ENCODE measurements around the gene PDHX. TPM values are rescaled to one million over a fixed set of nuclear protein-coding genes. Genes with fewer than 3 reads are reported as not detected.

The PDHX gene
- total RNA-seq, 1 experiment from 2014 or later: 99.9 TPM

DNA sequence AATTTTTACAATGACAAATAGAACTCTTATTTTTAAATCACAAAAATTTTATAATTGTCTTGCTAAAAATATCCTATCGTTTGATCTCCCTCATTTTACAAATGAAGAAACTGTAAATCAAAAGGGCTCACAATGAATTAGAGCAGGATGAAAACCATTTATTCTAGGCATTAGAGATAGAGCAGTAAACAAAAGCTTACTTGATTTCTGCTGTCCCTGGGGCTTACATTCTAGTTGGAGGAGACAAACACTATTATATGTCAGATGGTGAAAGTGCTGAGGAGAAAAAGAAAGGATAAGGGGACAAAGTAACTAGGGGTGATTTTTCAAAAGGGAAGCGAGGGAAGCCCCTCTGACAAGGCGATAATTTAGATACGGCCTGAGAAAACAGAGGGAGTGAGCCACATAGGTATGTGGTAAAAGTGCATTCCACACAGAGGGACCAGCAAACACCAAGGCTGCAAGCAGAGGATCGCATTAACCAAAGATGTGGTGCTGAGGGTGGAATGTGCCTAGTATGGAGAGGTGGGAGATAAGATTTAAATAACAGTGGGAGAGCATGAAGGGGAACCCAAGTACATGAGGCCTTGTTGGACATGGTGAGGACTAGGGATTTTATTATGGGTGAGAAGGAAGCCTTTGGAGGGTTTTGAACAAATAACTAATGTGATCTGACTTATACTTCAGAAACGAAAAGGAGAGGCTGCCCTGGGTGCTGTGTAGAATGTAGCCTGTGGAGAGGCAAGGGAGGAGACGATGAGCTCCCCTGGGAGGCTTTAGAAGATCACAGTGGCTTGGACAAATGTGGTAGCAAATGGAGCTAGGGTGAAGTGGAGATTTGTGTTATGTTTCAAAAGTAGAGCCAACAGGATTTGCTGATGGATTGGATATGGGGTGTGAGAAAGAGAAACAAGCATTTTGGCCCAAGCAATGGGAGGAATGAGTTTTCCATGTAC is 62.1 kb downstream of the PDHX start:
- H3K27ac ChIP-seq (ENCODE audit: low read depth, low read length, poor library complexity, severe bottlenecking): peak overlapping the region; percentile 14
- peak; percentile 45 for DNase-seq (ENCODE audit: low spot score)
- no peaks in the 10 kb centered on the region for H3K9me3 ChIP-seq (ENCODE audit: low read depth, low read length, poor library complexity, severe bottlenecking)
- no peaks in the 10 kb centered on the region for H3K27me3 ChIP-seq (replicated peaks; ENCODE audit: insufficient read depth, low read depth, low read length, poor library complexity)
- POLR2A ChIA-PET (ENCODE audit: low non-redundant PET): no interaction called here
- H3K36me3 ChIP-seq (ENCODE audit: insufficient read depth, low read length, poor library complexity, severe bottlenecking): peaks cover 11% of the 10 kb centered on the region
- no peak for TF ChIP-seq EZH2 (IDR thresholded peaks at IDR 0.05; ENCODE audit: borderline replicate concordance, low read depth, low read length, poor library complexity, severe bottlenecking)
- TF ChIP-seq, protein P1, sequence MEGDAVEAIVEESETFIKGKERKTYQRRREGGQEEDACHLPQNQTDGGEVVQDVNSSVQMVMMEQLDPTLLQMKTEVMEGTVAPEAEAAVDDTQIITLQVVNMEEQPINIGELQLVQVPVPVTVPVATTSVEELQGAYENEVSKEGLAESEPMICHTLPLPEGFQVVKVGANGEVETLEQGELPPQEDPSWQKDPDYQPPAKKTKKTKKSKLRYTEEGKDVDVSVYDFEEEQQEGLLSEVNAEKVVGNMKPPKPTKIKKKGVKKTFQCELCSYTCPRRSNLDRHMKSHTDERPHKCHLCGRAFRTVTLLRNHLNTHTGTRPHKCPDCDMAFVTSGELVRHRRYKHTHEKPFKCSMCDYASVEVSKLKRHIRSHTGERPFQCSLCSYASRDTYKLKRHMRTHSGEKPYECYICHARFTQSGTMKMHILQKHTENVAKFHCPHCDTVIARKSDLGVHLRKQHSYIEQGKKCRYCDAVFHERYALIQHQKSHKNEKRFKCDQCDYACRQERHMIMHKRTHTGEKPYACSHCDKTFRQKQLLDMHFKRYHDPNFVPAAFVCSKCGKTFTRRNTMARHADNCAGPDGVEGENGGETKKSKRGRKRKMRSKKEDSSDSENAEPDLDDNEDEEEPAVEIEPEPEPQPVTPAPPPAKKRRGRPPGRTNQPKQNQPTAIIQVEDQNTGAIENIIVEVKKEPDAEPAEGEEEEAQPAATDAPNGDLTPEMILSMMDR (conservative IDR thresholded peaks at IDR 0.05; ENCODE audit: low read depth, low read length): no peak
- H3K4me3 ChIP-seq (ENCODE audit: low read depth, low read length, poor library complexity, severe bottlenecking): no peak overlapping the region
- CTCF ChIA-PET: no interaction called here
- no TSS peak for BruUV-seq (replicated peaks)
- H3K4me1 ChIP-seq (ENCODE audit: insufficient read depth, low read length, poor library complexity, severe bottlenecking): peaks cover 36% of the 10 kb centered on the region
- intact Hi-C loops (cut with micrococcal nuclease; ENCODE audit: unreplicated experiment): no loop called here

DNA sequence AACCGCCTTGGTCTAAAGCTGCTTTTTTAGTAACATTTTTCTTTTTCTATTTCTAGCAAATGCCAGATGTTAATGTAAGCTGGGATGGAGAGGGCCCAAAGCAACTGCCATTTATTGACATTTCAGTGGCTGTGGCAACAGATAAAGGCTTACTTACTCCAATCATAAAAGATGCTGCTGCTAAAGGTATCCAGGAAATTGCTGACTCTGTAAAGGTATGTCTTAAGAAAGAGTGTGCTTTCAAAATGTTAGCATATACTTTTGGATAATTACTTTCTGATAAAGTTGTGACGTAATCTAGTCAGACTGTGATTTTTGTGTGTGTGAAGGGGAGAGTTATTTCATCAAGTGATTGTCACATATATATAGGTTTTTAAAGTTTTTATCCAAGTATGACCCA is 68.1 kb downstream of the PDHX start:
- intact Hi-C loops (cut with micrococcal nuclease; ENCODE audit: unreplicated experiment): no loop called here
- POLR2A ChIA-PET (ENCODE audit: low non-redundant PET): no interaction called here
- peaks cover 15% of the 10 kb centered on the region for H3K36me3 ChIP-seq (ENCODE audit: insufficient read depth, low read length, poor library complexity, severe bottlenecking)
- H3K9me3 ChIP-seq (ENCODE audit: low read depth, low read length, poor library complexity, severe bottlenecking): no peaks in the 10 kb centered on the region
- no peaks in the 10 kb centered on the region for H3K4me1 ChIP-seq (ENCODE audit: insufficient read depth, low read length, poor library complexity, severe bottlenecking)
- H3K4me3 ChIP-seq (ENCODE audit: low read depth, low read length, poor library complexity, severe bottlenecking): no peak overlapping the region
- DNase-seq (ENCODE audit: low spot score): no peak
- H3K27ac ChIP-seq (ENCODE audit: low read depth, low read length, poor library complexity, severe bottlenecking): no peak overlapping the region
- no TSS peak for BruUV-seq (replicated peaks)
- CTCF ChIA-PET: no interaction called here
- TF ChIP-seq EZH2 (IDR thresholded peaks at IDR 0.05; ENCODE audit: borderline replicate concordance, low read depth, low read length, poor library complexity, severe bottlenecking): no peak
- TF ChIP-seq, protein P1 (conservative IDR thresholded peaks at IDR 0.05; ENCODE audit: low read depth, low read length): no peak
- H3K27me3 ChIP-seq (replicated peaks; ENCODE audit: insufficient read depth, low read depth, low read length, poor library complexity): no peaks in the 10 kb centered on the region

DNA sequence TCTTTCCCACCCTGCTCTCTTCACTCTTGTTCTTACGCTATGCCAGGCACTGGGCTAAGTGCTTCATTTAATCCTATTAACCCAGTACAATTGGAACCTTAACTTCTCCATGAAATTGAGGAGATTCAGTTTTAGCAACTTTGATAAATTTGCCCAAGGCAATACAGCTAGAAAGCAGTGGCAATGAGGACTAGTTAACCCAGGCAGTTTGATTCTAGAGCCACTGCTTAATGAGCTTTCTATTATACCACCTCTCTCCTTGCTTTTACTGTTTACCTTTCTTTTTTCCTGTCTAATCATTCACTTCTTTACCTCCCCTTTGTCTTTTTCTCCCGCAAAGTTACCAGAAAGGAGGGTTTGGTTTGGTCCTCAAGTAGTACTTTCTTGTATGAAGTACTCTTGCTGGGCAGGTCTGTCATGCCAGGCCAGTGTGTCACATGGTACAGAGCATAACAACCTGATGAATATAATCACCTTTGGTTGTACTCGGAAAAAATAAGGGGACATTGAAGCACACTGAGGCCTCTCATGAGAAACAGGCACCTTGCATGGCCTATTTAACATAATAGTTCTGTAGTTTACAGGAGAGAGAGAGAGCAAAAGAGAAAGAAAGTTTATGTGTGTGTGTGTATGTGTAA is 70.6 kb downstream of the PDHX start:
- Histone ChIP-seq H3K27ac (ENCODE audit: low read depth, low read length, poor library complexity, severe bottlenecking) (no peak overlapping the region), H3K4me3 (ENCODE audit: low read depth, low read length, poor library complexity, severe bottlenecking) (no peak overlapping the region), H3K4me1 (ENCODE audit: insufficient read depth, low read length, poor library complexity, severe bottlenecking) (no peaks in the 10 kb centered on the region), H3K27me3 (replicated peaks; ENCODE audit: insufficient read depth, low read depth, low read length, poor library complexity) (no peaks in the 10 kb centered on the region), H3K36me3 (ENCODE audit: insufficient read depth, low read length, poor library complexity, severe bottlenecking) (peaks cover 11% of the 10 kb centered on the region), H3K9me3 (ENCODE audit: low read depth, low read length, poor library complexity, severe bottlenecking) (no peaks in the 10 kb centered on the region)
- POLR2A ChIA-PET (ENCODE audit: low non-redundant PET): interaction anchor here (0.7 kb wide), 1 partner anchor 89 kb away, joined by 5 read pairs; no protein-coding TSS in a partner anchor
- intact Hi-C loops (cut with micrococcal nuclease; ENCODE audit: unreplicated experiment): no loop called here
- CTCF ChIA-PET: no interaction called here
- TF ChIP-seq EZH2 (IDR thresholded peaks at IDR 0.05; ENCODE audit: borderline replicate concordance, low read depth, low read length, poor library complexity, severe bottlenecking): no peak
- TF ChIP-seq, protein P1 (conservative IDR thresholded peaks at IDR 0.05; ENCODE audit: low read depth, low read length): no peak
- BruUV-seq (replicated peaks): no TSS peak
- peak; percentile 58 for DNase-seq (ENCODE audit: low spot score)
